CD4-positive, CD25-positive, alpha-beta regulatory T cell (primary cell): ENCODE measurements around the gene MTOR. TPM values are rescaled to one million over a fixed set of nuclear protein-coding genes. Genes with fewer than 3 reads are reported as not detected.
A peak's percentile ranks its signal among the peaks of the same experiment; 100 is the strongest.
"Not testable (repeated sequence)": the region's sequence is repeated elsewhere in the genome, so short reads cannot be mapped to it uniquely, and the experiment has no call there.

Experiments used
- ATAC-seq, 2 donors: fragments of 150-1000 bp; cut with Tn5 transposase; one replicate each; pipeline ENCODE4 v1.10.0; 2021; ENCODE audit warnings: low read depth in 2 of 2, moderate number of reproducible peaks in 2 of 2, moderate library complexity in 1 of 2
- DNase-seq, 3 donors: peaks; one replicate each; pipeline versions ENCODE4 v3.0.0 to v3.0.0-alpha.2; 2012 to 2022; ENCODE audit warnings: mixed read lengths in 1 of 3
- H3K27ac ChIP-seq: one replicate; pipeline ENCODE4 v1.7.0; 2013; ENCODE audit warnings: mild to moderate bottlenecking, low read length; ENCODE audit not compliant: insufficient read depth, poor library complexity, severe bottlenecking
- H3K27me3 ChIP-seq: one replicate; pipeline ENCODE4 v1.7.0; 2013; ENCODE audit warnings: low read length; ENCODE audit not compliant: control insufficient read depth, insufficient read depth
- H3K36me3 ChIP-seq: one replicate; pipeline ENCODE4 v1.7.0; 2013; ENCODE audit warnings: mild to moderate bottlenecking, low read length, moderate library complexity; ENCODE audit not compliant: control insufficient read depth, insufficient read depth
- H3K4me1 ChIP-seq: 2 replicates; pipeline ENCODE4 v1.7.0; 2013; ENCODE audit warnings: mild to moderate bottlenecking, low read length; ENCODE audit not compliant: insufficient read depth, control insufficient read depth, poor library complexity, severe bottlenecking
- H3K4me3 ChIP-seq: one replicate; pipeline ENCODE4 v1.7.0; 2013; ENCODE audit warnings: low read depth, mild to moderate bottlenecking, low read length, moderate library complexity
- H3K9me3 ChIP-seq, 2 experiments: 1 replicate in 1 of 2; 2 replicates in 1 of 2; pipeline ENCODE4 v1.7.0; 2013; ENCODE audit warnings: low read length in 2 of 2, mild to moderate bottlenecking in 1 of 2, moderate library complexity in 1 of 2; ENCODE audit not compliant: control insufficient read depth in 2 of 2
- H3K27ac Mint-ChIP-seq, 3 donors: one replicate each; pipeline ENCODE4 v1.8.0; 2020 to 2022; ENCODE audit warnings: mild to moderate bottlenecking in 3 of 3, mixed read lengths in 3 of 3, moderate library complexity in 2 of 3
- H3K27me3 Mint-ChIP-seq: one replicate; pipeline ENCODE4 v1.8.0; 2022; ENCODE audit warnings: mild to moderate bottlenecking, mixed read lengths
- H3K36me3 Mint-ChIP-seq: one replicate; pipeline ENCODE4 v1.8.0; 2020; ENCODE audit warnings: mixed read lengths
- H3K4me1 Mint-ChIP-seq, 4 donors: one replicate each; pipeline ENCODE4 v1.8.0; 2020 to 2022; ENCODE audit warnings: mixed read lengths in 4 of 4, mild to moderate bottlenecking in 1 of 4
- H3K4me3 Mint-ChIP-seq, 4 donors: one replicate each; pipeline ENCODE4 v1.8.0; 2020 to 2022; ENCODE audit warnings: mild to moderate bottlenecking in 4 of 4, mixed read lengths in 4 of 4, moderate library complexity in 3 of 4
- H3K9me3 Mint-ChIP-seq, 7 donors: one replicate each; pipeline ENCODE4 v1.8.0; 2020 to 2022; ENCODE audit warnings: mixed read lengths in 7 of 7, mild to moderate bottlenecking in 3 of 7, moderate library complexity in 2 of 7
- polyA plus RNA-seq, 4 donors: library from polyadenylated mRNA; unstranded; fragments of 300-500 nt; fragmentation: Illumina TruSeq; gene quantifications; one replicate each; pipeline ENCODE4 v1.2.3, GENCODE V29; 2021
- total RNA-seq: library from RNA; stranded (reverse); gene quantifications from one replicate; pipeline ENCODE4 v1.2.3, GENCODE V29; 2022

Gene MTOR
- total and polyA plus RNA-seq, 5 donors from 2014 or later: 3.9 to 48.2 (median 4.7) TPM

GRCh38 chr1:11180342-11180744 lies 82.0 kb downstream of the MTOR start:
- DNase-seq: no peak
- Histone ChIP-seq H3K36me3 (peaks cover 45% of the 10 kb centered on the region), H3K9me3 (no peaks in the 10 kb centered on the region), H3K27me3 (no peaks in the 10 kb centered on the region), H3K4me1 (no peaks in the 10 kb centered on the region), H3K27ac (no peak overlapping the region), H3K4me3 (no peak overlapping the region)
- Mint-ChIP-seq H3K27me3 (no peaks in the 10 kb centered on the region), H3K4me3 (no peak overlapping the region), H3K36me3 (peaks cover 25% of the 10 kb centered on the region), H3K27ac (peak overlapping the region in 1 of 3 donors; percentile 49), H3K9me3 (no peaks in the 10 kb centered on the region), H3K4me1 (peaks cover 0 to 2% (median 0%) of the 10 kb centered on the region in 4 donors)
- ATAC-seq: no peak

GRCh38 chr1:11179749-11180148 lies 82.6 kb downstream of the MTOR start:
- not testable (repeated sequence) for DNase-seq, H3K27me3 ChIP-seq, H3K27ac ChIP-seq, H3K4me1 Mint-ChIP-seq, ATAC-seq, H3K9me3 Mint-ChIP-seq, H3K4me1 ChIP-seq, H3K4me3 ChIP-seq, H3K4me3 Mint-ChIP-seq, H3K27me3 Mint-ChIP-seq, H3K9me3 ChIP-seq
- H3K36me3 Mint-ChIP-seq: peaks cover 22% of the 10 kb centered on the region
- H3K36me3 ChIP-seq: peaks cover 41% of the 10 kb centered on the region
- peak overlapping the region in 1 of 3 donors; percentile 55 for H3K27ac Mint-ChIP-seq

- no peaks in the 10 kb centered on the region for H3K9me3 ChIP-seq
- Mint-ChIP-seq H3K4me1 (peaks cover 0 to 4% (median 0%) of the 10 kb centered on the region in 4 donors), H3K27me3 (no peaks in the 10 kb centered on the region), H3K9me3 (no peaks in the 10 kb centered on the region), H3K27ac (peak overlapping the region in 1 of 3 donors; percentile 11), H3K36me3 (peaks cover 22% of the 10 kb centered on the region), H3K4me3 (no peak overlapping the region)
- DNase-seq (no peak), ATAC-seq (no peak)
- no peaks in the 10 kb centered on the region for H3K4me1 ChIP-seq
- no peak overlapping the region for H3K27ac ChIP-seq
- no peak overlapping the region for H3K4me3 ChIP-seq
- H3K36me3 ChIP-seq: peaks cover 35% of the 10 kb centered on the region
- no peaks in the 10 kb centered on the region for H3K27me3 ChIP-seq
Measured at GRCh38 chr1:11179125-11179524, 83.2 kb downstream of the MTOR start.

- H3K27ac ChIP-seq: no peak overlapping the region
- no peak overlapping the region for H3K4me3 ChIP-seq
- H3K27me3 ChIP-seq: no peaks in the 10 kb centered on the region
- Mint-ChIP-seq H3K4me3 (no peak overlapping the region), H3K27me3 (no peaks in the 10 kb centered on the region), H3K9me3 (no peaks in the 10 kb centered on the region), H3K27ac (no peak overlapping the region), H3K36me3 (peaks cover 25% of the 10 kb centered on the region), H3K4me1 (peaks cover 0 to 4% (median 0%) of the 10 kb centered on the region in 4 donors)
- peaks cover 33% of the 10 kb centered on the region for H3K36me3 ChIP-seq
- ATAC-seq: no peak
- H3K4me1 ChIP-seq: no peaks in the 10 kb centered on the region
- no peaks in the 10 kb centered on the region for H3K9me3 ChIP-seq
- no peak for DNase-seq
Measured at GRCh38 chr1:11178021-11179015, 84.0 kb downstream of the MTOR start.

- no peak for ATAC-seq
- Histone ChIP-seq H3K4me3 (no peak overlapping the region), H3K27ac (no peak overlapping the region), H3K36me3 (peaks cover 28% of the 10 kb centered on the region), H3K27me3 (no peaks in the 10 kb centered on the region), H3K4me1 (no peaks in the 10 kb centered on the region), H3K9me3 (no peaks in the 10 kb centered on the region)
- H3K4me3 Mint-ChIP-seq: no peak overlapping the region
- no peaks in the 10 kb centered on the region for H3K9me3 Mint-ChIP-seq
- H3K36me3 Mint-ChIP-seq: peaks cover 18% of the 10 kb centered on the region
- peaks cover 0 to 4% (median 0%) of the 10 kb centered on the region in 4 donors for H3K4me1 Mint-ChIP-seq
- H3K27ac Mint-ChIP-seq: no peak overlapping the region
- no peaks in the 10 kb centered on the region for H3K27me3 Mint-ChIP-seq
- DNase-seq: no peak
Measured at GRCh38 chr1:11176081-11176706, 86.2 kb downstream of the MTOR start.

- Histone ChIP-seq H3K4me3 (no peak overlapping the region), H3K27me3 (no peaks in the 10 kb centered on the region), H3K27ac (no peak overlapping the region), H3K36me3 (peaks cover 24% of the 10 kb centered on the region), H3K9me3 (no peaks in the 10 kb centered on the region), H3K4me1 (no peaks in the 10 kb centered on the region)
- ATAC-seq (no peak), DNase-seq (no peak)
- H3K9me3 Mint-ChIP-seq: no peaks in the 10 kb centered on the region
- no peak overlapping the region for H3K4me3 Mint-ChIP-seq
- peaks cover 0 to 4% (median 0%) of the 10 kb centered on the region in 4 donors for H3K4me1 Mint-ChIP-seq
- no peaks in the 10 kb centered on the region for H3K27me3 Mint-ChIP-seq
- peaks cover 16% of the 10 kb centered on the region for H3K36me3 Mint-ChIP-seq
- H3K27ac Mint-ChIP-seq: peak overlapping the region in 1 of 3 donors; percentile 23
Measured at GRCh38 chr1:11175461-11175860, 86.9 kb downstream of the MTOR start.

GRCh38 chr1:11174261-11174942 lies 87.9 kb downstream of the MTOR start:
- no peak overlapping the region for H3K27ac ChIP-seq
- H3K4me1 Mint-ChIP-seq: peaks cover 0 to 5% (median 2%) of the 10 kb centered on the region in 4 donors

More at GRCh38 chr1:11174261-11174942, 87.9 kb downstream of the MTOR start:
- Mint-ChIP-seq H3K36me3 (peaks cover 10% of the 10 kb centered on the region), H3K27me3 (no peaks in the 10 kb centered on the region), H3K4me3 (no peak overlapping the region), H3K27ac (peak overlapping the region in 1 of 3 donors; percentile 82), H3K9me3 (no peaks in the 10 kb centered on the region)
- H3K36me3 ChIP-seq: peaks cover 20% of the 10 kb centered on the region
- H3K4me3 ChIP-seq: no peak overlapping the region
- DNase-seq (no peak), ATAC-seq (no peak)
- H3K4me1 ChIP-seq: no peaks in the 10 kb centered on the region
- H3K9me3 ChIP-seq: no peaks in the 10 kb centered on the region
- H3K27me3 ChIP-seq: no peaks in the 10 kb centered on the region
